K562 (cell line): ENCODE data around the gene IMMP2L. TPM values are rescaled to one million over a fixed set of nuclear protein-coding genes. Genes with fewer than 3 reads are reported as not detected.

Source experiments
- ATAC-seq: fragments of 200-7000 bp; cut with Tn5 transposase; 3 replicates; pipeline ENCODE4 v1.9.1; 2020; ENCODE audit warnings: moderate library complexity
- BruUV-seq: library from RNA; stranded (reverse); fragments of 400-500 nt; replicated peaks from 2 replicates; lab custom pipeline; 2021; lab: Mats Ljungman, UMichigan
- CTCF ChIA-PET: fragments of 300-600 bp; formaldehyde crosslinking; extraction: SDS; loops from one replicate; lab custom pipeline; 2021; ENCODE audit warnings: low intra/inter-chr PET ratio; lab: Yijun Ruan, JAX
- POLR2A ChIA-PET: fragments of 300-600, 350-650 bp; sonication (Branson Sonifier 250); formaldehyde crosslinking; extraction: SDS; loops from one replicate; lab custom pipeline; 2021; ENCODE audit warnings: antibody characterized with exemption, inconsistent platforms; lab: Yijun Ruan, JAX
- DNase-seq, 4 experiments: peaks; one replicate each; pipeline versions ENCODE4 v3.0.0 to v3.0.0-alpha.2; 2011 to 2018; ENCODE audit warnings: low spot score in 3 of 4, mixed read lengths in 3 of 4; ENCODE audit errors: extremely low read depth in 1 of 4
- FAIRE-seq: peaks from 2 replicates; lab custom pipeline; 2011; peaks lifted over from hg19 to GRCh38; lab: Jason Lieb, UNC
- H2AFZ ChIP-seq: 2 replicates; pipeline ENCODE4 v1.6.0; 2011; ENCODE audit warnings: low read depth, low read length, control low read depth, inconsistent platforms
- H3K27ac ChIP-seq: fragments of 200-600 bp; 3 replicates; pipeline ENCODE4 v1.8.0; 2011; ENCODE audit warnings: low read depth, mild to moderate bottlenecking, control low read depth, inconsistent platforms, low read length, moderate library complexity, mixed read lengths; ENCODE audit errors: extremely low read depth
- H3K27me3 ChIP-seq, 2 experiments: fragments of 300-600 bp in 1 of 2; 2 replicates in 1 of 2; 3 replicates in 1 of 2; pipeline versions ENCODE4 v1.6.0 to v1.8.0; 2011; ENCODE audit warnings: inconsistent platforms in 2 of 2, low read length in 2 of 2, mild to moderate bottlenecking in 1 of 2, mixed read lengths in 1 of 2, moderate library complexity in 1 of 2; ENCODE audit not compliant: control insufficient read depth in 2 of 2, insufficient read depth in 2 of 2
- H3K36me3 ChIP-seq: fragments of 300-600 bp; 3 replicates; pipeline ENCODE4 v1.8.0; 2011; ENCODE audit warnings: mild to moderate bottlenecking, low read length, inconsistent platforms; ENCODE audit not compliant: control insufficient read depth, insufficient read depth
- H3K4me1 ChIP-seq, 2 experiments: fragments of 200-600 bp in 1 of 2; replicated peaks in 1 of 2; 2 replicates in 1 of 2; 3 replicates in 1 of 2; pipeline versions ENCODE4 v1.5.1 to v1.8.0; 2011; ENCODE audit warnings: inconsistent platforms in 2 of 2, low read length in 2 of 2, mild to moderate bottlenecking in 1 of 2, mixed read lengths in 1 of 2, moderate library complexity in 1 of 2; ENCODE audit not compliant: control insufficient read depth in 2 of 2, insufficient read depth in 2 of 2
- H3K4me2 ChIP-seq: 2 replicates; pipeline ENCODE4 v1.6.1; 2011; ENCODE audit warnings: low read length, control low read depth, inconsistent platforms, mixed read lengths; ENCODE audit not compliant: insufficient read depth
- H3K4me3 ChIP-seq: fragments of 200-600 bp; sonication (generic), shearing (Covaris generic); 2 replicates; pipeline ENCODE4 v1.5.1; 2016; ENCODE audit warnings: control low read depth, inconsistent platforms
- H3K79me2 ChIP-seq: fragments of 200-600 bp; 3 replicates; pipeline ENCODE4 v1.8.0; 2011; ENCODE audit warnings: low read length, inconsistent platforms; ENCODE audit not compliant: control insufficient read depth, insufficient read depth
- H3K9ac ChIP-seq, 2 experiments: 2 replicates each; pipeline versions ENCODE4 v1.6.0 to v1.6.1; 2011; ENCODE audit warnings: low read depth in 2 of 2, low read length in 2 of 2, control low read depth in 1 of 2, inconsistent platforms in 1 of 2, mild to moderate bottlenecking in 1 of 2, mixed read lengths in 1 of 2; ENCODE audit not compliant: insufficient read depth in 1 of 2
- H3K9me1 ChIP-seq: one replicate; pipeline ENCODE4 v1.6.0; 2011; ENCODE audit warnings: inconsistent platforms, mild to moderate bottlenecking, low read length, moderate library complexity; ENCODE audit not compliant: control insufficient read depth, insufficient read depth
- H3K9me3 ChIP-seq: replicated peaks from 2 replicates; pipeline ENCODE4 v1.5.1; 2011; ENCODE audit warnings: low read depth, low read length, inconsistent platforms; ENCODE audit not compliant: control insufficient read depth, insufficient read depth
- H4K20me1 ChIP-seq: replicated peaks from 2 replicates; pipeline ENCODE4 v1.6.1; 2011; ENCODE audit warnings: low read length, inconsistent platforms, mixed read lengths; ENCODE audit not compliant: control insufficient read depth, insufficient read depth
- ARHGAP35 ChIP-seq: fragments of 450-650 bp; IDR thresholded peaks from 2 replicates; pipeline ENCODE4 v1.6.1; 2018; ENCODE audit not compliant: partially characterized antibody
- BCOR ChIP-seq: fragments of 450-650 bp; IDR thresholded peaks from 2 replicates; pipeline ENCODE4 v1.6.1; 2016
- HDAC6 ChIP-seq: IDR thresholded peaks from 2 replicates; pipeline ENCODE4 v1.6.1; 2012; ENCODE audit warnings: low read depth, mild to moderate bottlenecking, control low read depth, inconsistent platforms, low read length, moderate library complexity
- HDGF ChIP-seq: fragments of 450-650 bp; IDR thresholded peaks from 2 replicates; pipeline ENCODE4 v1.6.1; 2016
- KDM1A ChIP-seq, 2 experiments: fragments of 450-650 bp; IDR thresholded peaks; 2 replicates each; pipeline ENCODE4 v1.6.1; 2016; ENCODE audit warnings: mild to moderate bottlenecking in 2 of 2
- KLF1 ChIP-seq: fragments of 450-650 bp; IDR thresholded peaks from 2 replicates; pipeline ENCODE4 v1.6.1; 2016; ENCODE audit warnings: missing genetic modification characterization, missing compliant biosample characterization
- KLF13 ChIP-seq: fragments of 450-650 bp; IDR thresholded peaks from 2 replicates; pipeline ENCODE4 v1.6.1; 2016; ENCODE audit warnings: missing genetic modification characterization, low read depth, mild to moderate bottlenecking, missing compliant biosample characterization, moderate library complexity, borderline replicate concordance
- MYNN ChIP-seq, 2 experiments: sonication (generic); formaldehyde crosslinking in 1 of 2; IDR thresholded peaks; 2 replicates each; pipeline versions ENCODE4 v1.5.0 to v1.6.1; 2016 to 2020; ENCODE audit warnings: antibody characterized with exemption in 1 of 2, missing genetic modification reagents in 1 of 2
- SP2 ChIP-seq: IDR thresholded peaks from 2 replicates; pipeline ENCODE4 v1.6.1; 2011; ENCODE audit warnings: mild to moderate bottlenecking, low read depth, low read length, moderate library complexity; ENCODE audit not compliant: poor library complexity, severe bottlenecking; ENCODE audit errors: extremely low read depth
- ZBTB1 ChIP-seq: sonication (generic); formaldehyde crosslinking; IDR thresholded peaks from 2 replicates; pipeline ENCODE4 v1.8.1; 2023; ENCODE audit warnings: missing genetic modification reagents, low read depth, mild to moderate bottlenecking, borderline replicate concordance
- ZBTB7A ChIP-seq: IDR thresholded peaks from 2 replicates; pipeline ENCODE4 v1.6.1; 2011; ENCODE audit warnings: low read depth, mild to moderate bottlenecking, low read length, moderate library complexity, borderline replicate concordance; ENCODE audit not compliant: control insufficient read depth
- ZNF324 ChIP-seq: fragments of 250-450 bp; sonication (Bioruptor Pico); IDR thresholded peaks from 2 replicates; pipeline ENCODE4 v1.4.0; 2020; ENCODE audit warnings: mild to moderate bottlenecking
- ZNF830 ChIP-seq: fragments of 250-450 bp; sonication (Bioruptor Pico); IDR thresholded peaks from 2 replicates; pipeline ENCODE4 v1.5.0; 2021; ENCODE audit warnings: mild to moderate bottlenecking
- WGBS: fragments of 100-300 bp; shearing (Covaris generic); methylation state at CpG from one replicate; pipeline ENCODE4 v1.1.6; 2016; ENCODE audit warnings: low coverage, mixed read lengths; ENCODE audit not compliant: insufficient coverage; ENCODE audit errors: missing lambda C conversion rate; 5-methylcytosine and 5-hydroxymethylcytosine counted together
- in situ Hi-C: fragments of 300-500 bp; cut with MboI; formaldehyde crosslinking; loops from 4 replicates; pipeline ENCODE4 v1.15.0; 2018; ENCODE audit warnings: inconsistent platforms, mixed read lengths
- intact Hi-C: fragments of 100-400 bp; cut with micrococcal nuclease; formaldehyde crosslinking; loops from 2 replicates; pipeline ENCODE4 v1.14.2; 2022
- polyA plus RNA-seq, 8 experiments: library from polyadenylated mRNA; depleted of rRNA in 4 of 8; stranded (reverse) in 5 of 8; unstranded in 3 of 8; fragments of >200 nt; fragmentation: Nextera tagmentation in 2 of 8; fragmentation: Illumina TruSeq in 1 of 8; extraction: Ambion mirVana in 2 of 8; extraction: Trizol in 1 of 8; gene quantifications; 2 replicates each; pipeline versions ENCODE4 v1.2.1 to v1.2.3, GENCODE V29; 2011 to 2014; ENCODE audit warnings: inconsistent platforms in 1 of 8, missing spikeins in 1 of 8
- total RNA-seq, 7 experiments: library from RNA; depleted of rRNA in 6 of 7; stranded (reverse); fragments of >200 nt in 6 of 7; fragmentation: Illumina TruSeq in 2 of 7; extraction: Trizol in 2 of 7; gene quantifications; 2 replicates each; pipeline versions ENCODE4 v1.2.1 to v1.2.3, GENCODE V29; 2011 to 2021; ENCODE audit warnings: low replicate concordance in 1 of 7
- TF ChIP-seq, protein P1 (sequence below): fragments of 450-650 bp; conservative IDR thresholded peaks from 2 replicates; pipeline ENCODE4 v1.6.1; 2016; ENCODE audit warnings: missing genetic modification characterization, low read depth, mild to moderate bottlenecking, control low read depth, missing compliant biosample characterization

The IMMP2L gene
- total and polyA plus RNA-seq, 9 of the 15 experiments (the other 6 are each of a cell fraction or from before 2014, with no cell fraction given), result 29.7 to 116 (median 53.0) TPM

- no peak overlapping the region for H3K27ac ChIP-seq
- DNase-seq, result no peak
- H3K27me3 ChIP-seq, result no peaks in the 10 kb centered on the region
- H3K4me1 ChIP-seq, result no peaks in the 10 kb centered on the region
- H3K79me2 ChIP-seq, result no peaks in the 10 kb centered on the region
- H3K36me3 ChIP-seq, result no peaks in the 10 kb centered on the region
- no peak overlapping the region for H3K4me3 ChIP-seq
- no peaks in the 10 kb centered on the region for H3K9me1 ChIP-seq
- H2AFZ ChIP-seq, result no peak overlapping the region
- intact Hi-C loops (no loop called here), in situ Hi-C loops (no loop called here)
- CTCF ChIA-PET, result no interaction called here
- no peaks in the 10 kb centered on the region for H3K9me3 ChIP-seq
- H3K9ac ChIP-seq, result no peak overlapping the region
- H3K4me2 ChIP-seq, result no peak overlapping the region
- 26% methylated on average over 1 of the region's 1 CpG for WGBS
- H4K20me1 ChIP-seq, result no peaks in the 10 kb centered on the region
- POLR2A ChIA-PET, result no interaction called here
- no peak for ATAC-seq
- no peak for FAIRE-seq
- no TSS peak for BruUV-seq
- TF ChIP-seq KLF13 (tag) (no peak), MYNN (IDR thresholded peaks at IDR 0.05) (no peak), MYNN (CRISPR knock-in tag; IDR thresholded peaks at IDR 0.05) (no peak), ZBTB7A (no peak), BCOR (no peak), ZNF324 (no peak), HDGF (no peak), KLF1 (tag) (no peak), HDAC6 (no peak), SP2 (no peak), ARHGAP35 (no peak), KDM1A (IDR thresholded peaks at IDR 0.05) (no peak), ZBTB1 (no peak), ZNF830 (CRISPR knock-in tag) (no peak)
- TF ChIP-seq, protein P1, sequence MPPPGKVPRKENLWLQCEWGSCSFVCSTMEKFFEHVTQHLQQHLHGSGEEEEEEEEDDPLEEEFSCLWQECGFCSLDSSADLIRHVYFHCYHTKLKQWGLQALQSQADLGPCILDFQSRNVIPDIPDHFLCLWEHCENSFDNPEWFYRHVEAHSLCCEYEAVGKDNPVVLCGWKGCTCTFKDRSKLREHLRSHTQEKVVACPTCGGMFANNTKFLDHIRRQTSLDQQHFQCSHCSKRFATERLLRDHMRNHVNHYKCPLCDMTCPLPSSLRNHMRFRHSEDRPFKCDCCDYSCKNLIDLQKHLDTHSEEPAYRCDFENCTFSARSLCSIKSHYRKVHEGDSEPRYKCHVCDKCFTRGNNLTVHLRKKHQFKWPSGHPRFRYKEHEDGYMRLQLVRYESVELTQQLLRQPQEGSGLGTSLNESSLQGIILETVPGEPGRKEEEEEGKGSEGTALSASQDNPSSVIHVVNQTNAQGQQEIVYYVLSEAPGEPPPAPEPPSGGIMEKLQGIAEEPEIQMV (tag), result no peak
Observed at GRCh38 chr7:111009526-111010040, 552.7 kb downstream of the IMMP2L start.
